ENCODE measurements around the gene FBXO40. TPM values are rescaled to one million over a fixed set of nuclear protein-coding genes. Genes with fewer than 3 reads are reported as not detected.

The FBXO40 gene, protein sequence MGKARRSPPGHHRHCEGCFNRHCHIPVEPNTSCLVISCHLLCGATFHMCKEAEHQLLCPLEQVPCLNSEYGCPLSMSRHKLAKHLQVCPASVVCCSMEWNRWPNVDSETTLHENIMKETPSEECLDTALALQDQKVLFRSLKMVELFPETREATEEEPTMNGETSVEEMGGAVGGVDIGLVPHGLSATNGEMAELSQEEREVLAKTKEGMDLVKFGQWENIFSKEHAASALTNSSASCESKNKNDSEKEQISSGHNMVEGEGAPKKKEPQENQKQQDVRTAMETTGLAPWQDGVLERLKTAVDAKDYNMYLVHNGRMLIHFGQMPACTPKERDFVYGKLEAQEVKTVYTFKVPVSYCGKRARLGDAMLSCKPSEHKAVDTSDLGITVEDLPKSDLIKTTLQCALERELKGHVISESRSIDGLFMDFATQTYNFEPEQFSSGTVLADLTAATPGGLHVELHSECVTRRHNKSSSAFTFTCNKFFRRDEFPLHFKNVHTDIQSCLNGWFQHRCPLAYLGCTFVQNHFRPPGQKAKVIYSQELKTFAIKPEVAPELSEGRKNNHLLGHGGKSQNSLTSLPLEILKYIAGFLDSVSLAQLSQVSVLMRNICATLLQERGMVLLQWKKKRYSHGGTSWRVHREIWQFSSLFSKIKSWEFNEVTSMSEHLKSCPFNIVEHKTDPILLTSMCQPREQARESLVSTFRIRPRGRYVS
- total RNA-seq = not detected in 2 replicates

DNA sequence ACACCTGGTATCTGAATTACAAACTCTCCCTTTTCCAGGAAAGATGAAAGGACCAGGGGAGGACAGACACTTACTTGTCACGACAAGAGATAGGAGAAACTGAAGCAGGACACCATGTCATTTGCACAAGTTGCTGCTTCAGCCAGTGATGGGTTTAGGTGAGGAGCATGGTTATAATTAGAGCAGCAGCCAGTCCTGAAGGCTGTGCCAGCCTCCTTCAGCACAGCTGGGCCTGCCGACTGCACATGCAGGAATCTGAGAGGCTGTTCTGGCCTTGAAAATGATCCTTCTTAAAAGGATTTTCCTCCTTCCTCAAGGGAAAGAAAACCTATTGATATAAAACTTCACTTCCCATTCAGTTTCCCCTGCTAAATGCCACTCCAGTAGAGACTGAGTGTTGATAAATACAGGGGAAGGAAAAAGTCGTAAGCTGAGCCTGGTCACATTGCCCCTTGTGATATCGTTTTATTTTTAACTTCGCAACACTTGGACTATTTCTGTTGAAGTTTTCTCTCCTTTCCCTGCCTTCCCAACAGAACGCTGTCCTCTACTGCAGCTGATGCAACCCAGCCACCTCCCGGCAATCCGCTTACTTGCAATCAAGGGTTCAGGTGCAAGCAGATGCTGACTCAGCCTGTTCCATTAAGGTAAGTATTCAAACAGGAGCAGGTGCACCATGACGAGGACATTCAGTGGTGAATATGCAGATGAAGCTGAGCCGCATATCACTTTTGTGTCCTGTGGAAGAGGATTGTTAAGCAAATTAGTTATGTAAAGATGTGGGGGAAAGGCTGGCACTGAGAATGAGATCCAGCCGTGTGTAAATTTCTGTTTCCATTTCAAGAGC lies at the start of gene FBXO40:
FBXO40 (plus strand) TSS at position 524 of the 847 bp plus-strand sequence. CDS start 27,197 bp downstream, outside the sequence.

GRCh38 chr3:121545574-121546455 lies 47.4 kb upstream of the FBXO40 start, which contains the start of gene POLQ:
Gene POLQ, minus strand, starts transcription at chr3:121545988. Its CDS starts 111 bp downstream, at chr3:121545877.

DNA sequence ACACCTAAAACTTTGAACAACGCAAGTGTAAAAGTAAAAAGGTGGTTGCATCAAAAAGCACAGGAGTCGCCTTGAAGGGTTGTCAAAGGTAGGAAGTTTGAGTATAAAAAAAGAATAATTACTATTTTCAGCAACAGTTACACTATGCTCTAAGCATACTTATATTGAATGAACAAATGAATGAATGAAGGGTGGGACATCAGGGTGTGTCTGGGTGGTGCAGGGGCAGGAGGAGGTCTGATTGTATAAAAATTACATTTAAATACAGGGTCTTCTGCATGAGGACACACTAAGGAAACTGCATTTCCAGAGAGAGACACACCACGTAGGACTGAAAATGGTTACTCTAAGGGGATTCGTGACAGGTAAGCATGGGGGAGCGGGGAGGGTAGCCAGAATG lies 25.5 kb upstream of the FBXO40 start, which contains the start of gene ARGFX:
ARGFX (plus strand) TSS at position 301 of the 400 bp plus-strand sequence. CDS start 2,765 bp downstream, outside the sequence.

DNA sequence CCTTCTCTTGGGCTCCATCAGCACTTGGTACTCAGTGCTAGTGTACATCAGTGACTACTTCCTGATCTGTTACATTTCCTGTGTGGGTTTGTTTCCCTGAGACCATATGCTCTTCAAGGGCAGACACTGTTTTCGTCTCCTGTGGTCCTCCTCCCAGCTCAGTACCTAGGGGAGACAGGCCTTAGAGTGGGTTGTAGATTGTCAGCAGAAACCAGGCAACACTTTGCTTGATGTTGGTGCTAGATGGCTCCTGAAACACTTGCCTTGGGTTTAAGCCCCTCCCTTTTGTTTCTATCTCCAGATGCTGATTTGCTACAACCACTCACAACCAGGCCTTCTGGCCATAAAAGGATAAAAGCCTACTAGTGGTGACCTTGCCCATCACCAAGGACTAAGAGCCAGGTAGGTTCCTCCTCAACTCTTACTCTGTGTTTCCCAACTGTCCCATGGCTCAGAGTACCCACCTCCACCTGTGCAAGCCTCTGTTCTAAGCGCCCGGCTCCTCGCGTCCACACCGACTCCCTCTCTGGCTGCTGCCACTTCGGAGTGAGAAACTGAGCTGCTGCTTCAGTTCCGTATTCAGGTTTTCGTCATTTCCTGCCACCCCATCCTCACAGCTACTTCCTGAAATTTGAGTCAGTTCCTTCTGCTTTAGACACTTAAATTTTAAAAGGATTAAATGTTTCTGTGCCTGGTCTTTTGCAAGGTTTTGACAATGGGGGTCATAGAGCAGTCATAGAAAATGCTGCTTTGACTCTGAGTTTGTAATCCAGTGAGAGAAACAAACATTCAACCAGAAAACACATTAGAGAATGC lies 67.4 kb downstream of the FBXO40 start, which contains the start of gene HCLS1:
HCLS1 (minus strand) TSS at position 548 of the 816 bp plus-strand sequence. CDS start 2,556 bp downstream, outside the sequence.

Small RNA genes within 50 kb of the gene (small RNA-seq; reads per million reads assigned to genes)
- not detected for gene RNU4-62P

Other genes starting within 250 kb of the FBXO40 start
- 2.4 and 2.5 TPM in 2 replicates for gene POLQ, start 47.4 kb upstream of the FBXO40 start, total RNA-seq
- not detected in 2 replicates for gene ARGFX, start 25.4 kb upstream of the FBXO40 start, total RNA-seq
- gene HCLS1, start 67.5 kb downstream of the FBXO40 start, total RNA-seq = 5.2 and 6.3 TPM in 2 replicates
- gene GOLGB1, start 156.4 kb downstream of the FBXO40 start, total RNA-seq = 48.4 and 86.4 TPM in 2 replicates
- gene IQCB1, start 241.7 kb downstream of the FBXO40 start, total RNA-seq = 14.3 and 16.1 TPM in 2 replicates
- 3.7 and 11.8 TPM in 2 replicates for gene EAF2, start 241.8 kb downstream of the FBXO40 start, total RNA-seq

Data from placental epithelial cell (primary cell).